ENCODE results near the gene SAMD13.

The SAMD13 gene

GRCh38 chr1:84353695-84354094, 52.2 kb downstream of the SAMD13 start:
- Histone ChIP-seq H3K9me3 (ENCODE audit: control insufficient read depth, insufficient read depth, low read length) (no peaks in the 10 kb centered on the region), H3K27ac (ENCODE audit: low read length) (no peak overlapping the region), H3K4me1 (ENCODE audit: control insufficient read depth, insufficient read depth, low read length) (no peaks in the 10 kb centered on the region), H3K4me3 (ENCODE audit: low read length) (no peak overlapping the region), H3K27me3 (ENCODE audit: control insufficient read depth, insufficient read depth, low read length) (no peaks in the 10 kb centered on the region), H3K36me3 (ENCODE audit: control insufficient read depth, insufficient read depth, low read length) (no peaks in the 10 kb centered on the region)
- DNase-seq (ENCODE audit: low read depth, low spot score): no peak
- no CpG with 5 or more reads among the region's 3 CpGs for WGBS (ENCODE audit: insufficient coverage, insufficient read length)

- Histone ChIP-seq H3K9me3 (ENCODE audit: control insufficient read depth, insufficient read depth, low read length) (no peaks in the 10 kb centered on the region), H3K27ac (ENCODE audit: low read length) (no peak overlapping the region), H3K4me3 (ENCODE audit: low read length) (no peak overlapping the region), H3K36me3 (ENCODE audit: control insufficient read depth, insufficient read depth, low read length) (no peaks in the 10 kb centered on the region), H3K4me1 (ENCODE audit: control insufficient read depth, insufficient read depth, low read length) (no peaks in the 10 kb centered on the region), H3K27me3 (ENCODE audit: control insufficient read depth, insufficient read depth, low read length) (no peaks in the 10 kb centered on the region)
- no CpG with 5 or more reads among the region's 3 CpGs for WGBS (ENCODE audit: insufficient coverage, insufficient read length)
- no peak for DNase-seq (ENCODE audit: low read depth, low spot score)
Observed at GRCh38 chr1:84355556-84355955, 54.0 kb downstream of the SAMD13 start.

GRCh38 chr1:84356881-84357280, 55.4 kb downstream of the SAMD13 start:
- H3K27ac ChIP-seq (ENCODE audit: low read length): no peak overlapping the region
- H3K27me3 ChIP-seq (ENCODE audit: control insufficient read depth, insufficient read depth, low read length): no peaks in the 10 kb centered on the region
- no peak overlapping the region for H3K4me3 ChIP-seq (ENCODE audit: low read length)
- H3K4me1 ChIP-seq (ENCODE audit: control insufficient read depth, insufficient read depth, low read length): no peaks in the 10 kb centered on the region
- H3K9me3 ChIP-seq (ENCODE audit: control insufficient read depth, insufficient read depth, low read length): no peaks in the 10 kb centered on the region
- no peaks in the 10 kb centered on the region for H3K36me3 ChIP-seq (ENCODE audit: control insufficient read depth, insufficient read depth, low read length)
- no peak for DNase-seq (ENCODE audit: low read depth, low spot score)
- no CpG with 5 or more reads among the region's 1 CpG for WGBS (ENCODE audit: insufficient coverage, insufficient read length)

GRCh38 chr1:84358695-84359094, 57.2 kb downstream of the SAMD13 start:
- Histone ChIP-seq H3K9me3 (ENCODE audit: control insufficient read depth, insufficient read depth, low read length) (no peaks in the 10 kb centered on the region), H3K36me3 (ENCODE audit: control insufficient read depth, insufficient read depth, low read length) (no peaks in the 10 kb centered on the region), H3K27ac (ENCODE audit: low read length) (no peak overlapping the region), H3K27me3 (ENCODE audit: control insufficient read depth, insufficient read depth, low read length) (no peaks in the 10 kb centered on the region), H3K4me3 (ENCODE audit: low read length) (no peak overlapping the region), H3K4me1 (ENCODE audit: control insufficient read depth, insufficient read depth, low read length) (no peaks in the 10 kb centered on the region)
- no CpG with 5 or more reads among the region's 4 CpGs for WGBS (ENCODE audit: insufficient coverage, insufficient read length)
- DNase-seq (ENCODE audit: low read depth, low spot score): no peak

- Histone ChIP-seq H3K4me3 (ENCODE audit: low read length) (no peak overlapping the region), H3K36me3 (ENCODE audit: control insufficient read depth, insufficient read depth, low read length) (no peaks in the 10 kb centered on the region), H3K4me1 (ENCODE audit: control insufficient read depth, insufficient read depth, low read length) (no peaks in the 10 kb centered on the region), H3K27me3 (ENCODE audit: control insufficient read depth, insufficient read depth, low read length) (no peaks in the 10 kb centered on the region), H3K9me3 (ENCODE audit: control insufficient read depth, insufficient read depth, low read length) (no peaks in the 10 kb centered on the region), H3K27ac (ENCODE audit: low read length) (no peak overlapping the region)
- DNase-seq (ENCODE audit: low read depth, low spot score): no peak
- no CpG with 5 or more reads among the region's 1 CpG for WGBS (ENCODE audit: insufficient coverage, insufficient read length)
Observed at GRCh38 chr1:84360316-84360715, 58.8 kb downstream of the SAMD13 start.

GRCh38 chr1:84361796-84362195, 60.3 kb downstream of the SAMD13 start:
- H3K27ac ChIP-seq (ENCODE audit: low read length): no peak overlapping the region
- no peak for DNase-seq (ENCODE audit: low read depth, low spot score)
- no peaks in the 10 kb centered on the region for H3K36me3 ChIP-seq (ENCODE audit: control insufficient read depth, insufficient read depth, low read length)
- no peaks in the 10 kb centered on the region for H3K4me1 ChIP-seq (ENCODE audit: control insufficient read depth, insufficient read depth, low read length)
- no CpG with 5 or more reads among the region's 3 CpGs for WGBS (ENCODE audit: insufficient coverage, insufficient read length)
- H3K9me3 ChIP-seq (ENCODE audit: control insufficient read depth, insufficient read depth, low read length): no peaks in the 10 kb centered on the region
- H3K4me3 ChIP-seq (ENCODE audit: low read length): no peak overlapping the region
- no peaks in the 10 kb centered on the region for H3K27me3 ChIP-seq (ENCODE audit: control insufficient read depth, insufficient read depth, low read length)

GRCh38 chr1:84363019-84363418, 61.5 kb downstream of the SAMD13 start:
- no peaks in the 10 kb centered on the region for H3K36me3 ChIP-seq (ENCODE audit: control insufficient read depth, insufficient read depth, low read length)
- H3K27ac ChIP-seq (ENCODE audit: low read length): no peak overlapping the region
- H3K9me3 ChIP-seq (ENCODE audit: control insufficient read depth, insufficient read depth, low read length): no peaks in the 10 kb centered on the region
- no CpG with 5 or more reads among the region's 5 CpGs for WGBS (ENCODE audit: insufficient coverage, insufficient read length)
- no peaks in the 10 kb centered on the region for H3K4me1 ChIP-seq (ENCODE audit: control insufficient read depth, insufficient read depth, low read length)
- DNase-seq (ENCODE audit: low read depth, low spot score): no peak
- no peak overlapping the region for H3K4me3 ChIP-seq (ENCODE audit: low read length)
- no peaks in the 10 kb centered on the region for H3K27me3 ChIP-seq (ENCODE audit: control insufficient read depth, insufficient read depth, low read length)

GRCh38 chr1:84363622-84364021, 62.1 kb downstream of the SAMD13 start:
- Histone ChIP-seq H3K27me3 (ENCODE audit: control insufficient read depth, insufficient read depth, low read length) (no peaks in the 10 kb centered on the region), H3K27ac (ENCODE audit: low read length) (no peak overlapping the region), H3K9me3 (ENCODE audit: control insufficient read depth, insufficient read depth, low read length) (no peaks in the 10 kb centered on the region), H3K4me1 (ENCODE audit: control insufficient read depth, insufficient read depth, low read length) (no peaks in the 10 kb centered on the region), H3K4me3 (ENCODE audit: low read length) (no peak overlapping the region), H3K36me3 (ENCODE audit: control insufficient read depth, insufficient read depth, low read length) (no peaks in the 10 kb centered on the region)
- no peak for DNase-seq (ENCODE audit: low read depth, low spot score)
- no CpG with 5 or more reads among the region's 5 CpGs for WGBS (ENCODE audit: insufficient coverage, insufficient read length)

- no peaks in the 10 kb centered on the region for H3K36me3 ChIP-seq (ENCODE audit: control insufficient read depth, insufficient read depth, low read length)
- no CpG with 5 or more reads among the region's 3 CpGs for WGBS (ENCODE audit: insufficient coverage, insufficient read length)
- no peaks in the 10 kb centered on the region for H3K27me3 ChIP-seq (ENCODE audit: control insufficient read depth, insufficient read depth, low read length)
- H3K4me3 ChIP-seq (ENCODE audit: low read length): no peak overlapping the region
- no peak for DNase-seq (ENCODE audit: low read depth, low spot score)
- H3K27ac ChIP-seq (ENCODE audit: low read length): no peak overlapping the region
- H3K9me3 ChIP-seq (ENCODE audit: control insufficient read depth, insufficient read depth, low read length): no peaks in the 10 kb centered on the region
- no peaks in the 10 kb centered on the region for H3K4me1 ChIP-seq (ENCODE audit: control insufficient read depth, insufficient read depth, low read length)
Observed at GRCh38 chr1:84365225-84366221, 64.0 kb downstream of the SAMD13 start.

GRCh38 chr1:84366786-84367185, 65.3 kb downstream of the SAMD13 start:
- no peak overlapping the region for H3K4me3 ChIP-seq (ENCODE audit: low read length)
- DNase-seq (ENCODE audit: low read depth, low spot score): no peak
- H3K27ac ChIP-seq (ENCODE audit: low read length): no peak overlapping the region
- H3K36me3 ChIP-seq (ENCODE audit: control insufficient read depth, insufficient read depth, low read length): no peaks in the 10 kb centered on the region
- no peaks in the 10 kb centered on the region for H3K4me1 ChIP-seq (ENCODE audit: control insufficient read depth, insufficient read depth, low read length)
- no peaks in the 10 kb centered on the region for H3K9me3 ChIP-seq (ENCODE audit: control insufficient read depth, insufficient read depth, low read length)
- WGBS (ENCODE audit: insufficient coverage, insufficient read length): no CpG with 5 or more reads among the region's 2 CpGs
- no peaks in the 10 kb centered on the region for H3K27me3 ChIP-seq (ENCODE audit: control insufficient read depth, insufficient read depth, low read length)

- no peaks in the 10 kb centered on the region for H3K9me3 ChIP-seq (ENCODE audit: control insufficient read depth, insufficient read depth, low read length)
- no peak for DNase-seq (ENCODE audit: low read depth, low spot score)
- H3K27ac ChIP-seq (ENCODE audit: low read length): no peak overlapping the region
- H3K27me3 ChIP-seq (ENCODE audit: control insufficient read depth, insufficient read depth, low read length): no peaks in the 10 kb centered on the region
- no peaks in the 10 kb centered on the region for H3K4me1 ChIP-seq (ENCODE audit: control insufficient read depth, insufficient read depth, low read length)
- WGBS (ENCODE audit: insufficient coverage, insufficient read length): no CpG with 5 or more reads among the region's 1 CpG
- H3K36me3 ChIP-seq (ENCODE audit: control insufficient read depth, insufficient read depth, low read length): no peaks in the 10 kb centered on the region
- H3K4me3 ChIP-seq (ENCODE audit: low read length): no peak overlapping the region
Observed at GRCh38 chr1:84367219-84367618, 65.7 kb downstream of the SAMD13 start.
